ENCODE data around the gene NKG7.

DNA sequence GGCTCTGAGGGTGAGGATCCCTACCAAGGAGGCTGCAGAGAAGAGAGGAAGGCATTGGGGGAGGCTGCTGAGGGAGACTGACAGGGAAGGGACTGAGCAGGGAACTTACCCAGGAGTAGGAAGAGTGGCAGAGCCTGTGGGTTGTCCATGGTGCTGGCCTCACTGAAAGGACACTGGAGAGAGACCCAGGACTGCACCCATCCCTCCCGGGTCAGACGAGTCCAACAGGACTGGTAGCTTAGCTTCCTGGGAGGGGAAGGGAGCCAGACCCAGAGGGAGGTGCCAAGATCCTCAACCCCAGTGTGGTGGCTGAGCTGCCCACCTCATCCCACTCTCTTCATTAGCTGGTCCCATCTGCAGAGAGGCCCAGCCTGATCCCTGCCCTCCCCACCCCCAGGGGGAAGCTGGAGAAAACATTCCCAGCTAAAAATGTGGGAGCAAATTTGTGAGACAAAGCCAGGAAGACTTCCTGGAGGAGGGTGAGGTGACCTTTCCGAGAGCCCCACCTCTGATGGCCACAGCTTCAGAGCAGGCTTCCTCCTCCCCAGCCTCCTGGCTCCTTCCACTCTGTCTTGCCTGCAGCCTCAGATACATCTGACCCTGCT, 30.4 kb downstream of the NKG7 start, which contains the start of gene VSIG10L:
- TF ChIP-seq, protein P1, sequence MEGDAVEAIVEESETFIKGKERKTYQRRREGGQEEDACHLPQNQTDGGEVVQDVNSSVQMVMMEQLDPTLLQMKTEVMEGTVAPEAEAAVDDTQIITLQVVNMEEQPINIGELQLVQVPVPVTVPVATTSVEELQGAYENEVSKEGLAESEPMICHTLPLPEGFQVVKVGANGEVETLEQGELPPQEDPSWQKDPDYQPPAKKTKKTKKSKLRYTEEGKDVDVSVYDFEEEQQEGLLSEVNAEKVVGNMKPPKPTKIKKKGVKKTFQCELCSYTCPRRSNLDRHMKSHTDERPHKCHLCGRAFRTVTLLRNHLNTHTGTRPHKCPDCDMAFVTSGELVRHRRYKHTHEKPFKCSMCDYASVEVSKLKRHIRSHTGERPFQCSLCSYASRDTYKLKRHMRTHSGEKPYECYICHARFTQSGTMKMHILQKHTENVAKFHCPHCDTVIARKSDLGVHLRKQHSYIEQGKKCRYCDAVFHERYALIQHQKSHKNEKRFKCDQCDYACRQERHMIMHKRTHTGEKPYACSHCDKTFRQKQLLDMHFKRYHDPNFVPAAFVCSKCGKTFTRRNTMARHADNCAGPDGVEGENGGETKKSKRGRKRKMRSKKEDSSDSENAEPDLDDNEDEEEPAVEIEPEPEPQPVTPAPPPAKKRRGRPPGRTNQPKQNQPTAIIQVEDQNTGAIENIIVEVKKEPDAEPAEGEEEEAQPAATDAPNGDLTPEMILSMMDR (IDR thresholded peaks at IDR 0.05) = no peak
- no peak for TF ChIP-seq POLR2A (IDR thresholded peaks at IDR 0.05)

All from body of pancreas (tissue), 4 donors.